HG03097 (cell line): Measurements from ENCODE around the gene C16orf78.

Experiments
- ATAC-seq: cut with Tn5 transposase; IDR thresholded peaks from one replicate; pipeline ENCODE4 v1.9.1; 2021; ENCODE audit not compliant: unreplicated experiment, low FRiP score

C16orf78 gene

GRCh38 chr16:49373504-49373903 lies at the start of gene C16orf78:
TSS of gene C16orf78 (plus strand) at chr16:49373804. CDS start at chr16:49373940, 136 bp downstream.
- ATAC-seq = no peak

GRCh38 chr16:49324703-49325102 lies 48.9 kb upstream of the C16orf78 start:
- no peak for ATAC-seq

- ATAC-seq = no peak
Observed at GRCh38 chr16:49327466-49327865, 46.1 kb upstream of the C16orf78 start.

GRCh38 chr16:49328325-49328724 lies 45.3 kb upstream of the C16orf78 start:
- no peak for ATAC-seq

GRCh38 chr16:49330562-49331201 lies 42.9 kb upstream of the C16orf78 start:
- ATAC-seq = no peak

- no peak for ATAC-seq
Observed at GRCh38 chr16:49332589-49333258, 40.9 kb upstream of the C16orf78 start.

GRCh38 chr16:49333259-49333597 lies 40.4 kb upstream of the C16orf78 start:
- no peak for ATAC-seq

GRCh38 chr16:49335828-49336227 lies 37.8 kb upstream of the C16orf78 start:
- ATAC-seq = no peak

- ATAC-seq = no peak
Observed at GRCh38 chr16:49336581-49336980, 37.0 kb upstream of the C16orf78 start.

GRCh38 chr16:49337814-49338350 lies 35.7 kb upstream of the C16orf78 start:
- ATAC-seq = no peak

- no peak for ATAC-seq
Observed at GRCh38 chr16:49338611-49339265, 34.9 kb upstream of the C16orf78 start.

GRCh38 chr16:49340466-49340865 lies 33.1 kb upstream of the C16orf78 start:
- ATAC-seq = no peak

GRCh38 chr16:49341706-49342105 lies 31.9 kb upstream of the C16orf78 start:
- no peak for ATAC-seq

GRCh38 chr16:49342336-49343265 lies 31.0 kb upstream of the C16orf78 start:
- ATAC-seq = no peak

- no peak for ATAC-seq
Observed at GRCh38 chr16:49343291-49343690, 30.3 kb upstream of the C16orf78 start.

GRCh38 chr16:49344401-49344800 lies 29.2 kb upstream of the C16orf78 start:
- ATAC-seq = no peak

- ATAC-seq = no peak
Observed at GRCh38 chr16:49345829-49346228, 27.8 kb upstream of the C16orf78 start.

- no peak for ATAC-seq
Observed at GRCh38 chr16:49346459-49346858, 27.1 kb upstream of the C16orf78 start.

GRCh38 chr16:49347476-49347875 lies 26.1 kb upstream of the C16orf78 start:
- no peak for ATAC-seq

GRCh38 chr16:49348408-49349176 lies 25.0 kb upstream of the C16orf78 start:
- no peak for ATAC-seq
